A673 (cell line): ENCODE data around the gene FAM217A.

ENCODE experiments used
- EZH2 ChIP-seq: fragments of 200-600 bp; sonication (generic); IDR thresholded peaks from 2 replicates; pipeline ENCODE4 v1.6.1; 2017; ENCODE audit warnings: borderline replicate concordance, low read depth, mild to moderate bottlenecking, mixed read lengths, antibody characterized with exemption, low read length; ENCODE audit not compliant: poor library complexity, severe bottlenecking
- TF ChIP-seq, protein P1 (sequence below): fragments of 300-800, 200-600 bp; sonication (generic); conservative IDR thresholded peaks from 2 replicates; pipeline ENCODE4 v1.5.1; 2017; ENCODE audit warnings: low read depth, mild to moderate bottlenecking, antibody characterized with exemption, low read length, moderate library complexity, mixed read lengths

DNA sequence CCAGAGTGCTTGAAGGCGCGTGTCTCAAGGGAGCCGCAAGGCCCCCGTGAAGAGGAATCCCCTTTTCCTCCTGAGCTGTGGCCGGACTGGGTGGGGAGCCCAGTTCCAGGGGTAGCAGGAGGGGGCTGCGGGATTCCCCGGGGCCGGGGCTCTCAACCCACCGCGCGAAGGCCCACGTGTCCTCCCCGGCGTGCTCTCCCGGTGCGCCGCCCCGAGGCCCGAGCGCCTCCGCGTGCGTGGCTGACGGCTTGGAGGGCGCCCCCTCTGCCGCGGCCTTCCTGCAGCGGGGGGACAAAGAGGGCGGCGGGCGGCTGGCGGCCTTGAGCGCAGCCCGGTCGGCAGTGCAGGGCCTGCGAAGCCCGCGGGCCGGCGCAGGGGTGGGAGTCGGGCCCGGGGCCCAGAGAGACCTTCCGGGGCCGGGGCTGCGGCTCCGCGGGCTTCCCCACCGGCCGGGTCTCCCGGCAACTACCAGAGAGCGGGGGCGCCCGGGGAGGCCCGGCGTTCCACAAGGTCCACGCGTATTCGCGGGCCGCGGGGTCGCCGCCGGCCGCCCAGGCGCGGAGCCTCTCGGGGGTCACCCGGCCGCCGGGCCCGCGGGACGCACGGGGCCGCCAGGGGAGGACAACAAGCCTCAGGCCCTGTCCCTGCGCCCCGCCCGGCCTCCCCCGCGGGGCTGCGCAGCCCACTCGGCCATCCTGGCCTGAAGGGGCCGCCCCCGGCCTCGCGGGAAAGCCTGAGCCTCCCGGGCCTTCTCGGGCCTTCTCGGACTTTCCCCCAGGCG is at the start of gene FAM217A:
- TF ChIP-seq, protein P1, sequence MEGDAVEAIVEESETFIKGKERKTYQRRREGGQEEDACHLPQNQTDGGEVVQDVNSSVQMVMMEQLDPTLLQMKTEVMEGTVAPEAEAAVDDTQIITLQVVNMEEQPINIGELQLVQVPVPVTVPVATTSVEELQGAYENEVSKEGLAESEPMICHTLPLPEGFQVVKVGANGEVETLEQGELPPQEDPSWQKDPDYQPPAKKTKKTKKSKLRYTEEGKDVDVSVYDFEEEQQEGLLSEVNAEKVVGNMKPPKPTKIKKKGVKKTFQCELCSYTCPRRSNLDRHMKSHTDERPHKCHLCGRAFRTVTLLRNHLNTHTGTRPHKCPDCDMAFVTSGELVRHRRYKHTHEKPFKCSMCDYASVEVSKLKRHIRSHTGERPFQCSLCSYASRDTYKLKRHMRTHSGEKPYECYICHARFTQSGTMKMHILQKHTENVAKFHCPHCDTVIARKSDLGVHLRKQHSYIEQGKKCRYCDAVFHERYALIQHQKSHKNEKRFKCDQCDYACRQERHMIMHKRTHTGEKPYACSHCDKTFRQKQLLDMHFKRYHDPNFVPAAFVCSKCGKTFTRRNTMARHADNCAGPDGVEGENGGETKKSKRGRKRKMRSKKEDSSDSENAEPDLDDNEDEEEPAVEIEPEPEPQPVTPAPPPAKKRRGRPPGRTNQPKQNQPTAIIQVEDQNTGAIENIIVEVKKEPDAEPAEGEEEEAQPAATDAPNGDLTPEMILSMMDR = no peak
- no peak for TF ChIP-seq EZH2
